Fibroblast of lung (primary cell): ENCODE results near the gene MAJIN.

ENCODE experiments used
- CTCF ChIP-seq, 2 donors: IDR thresholded peaks in 1 of 2; conservative IDR thresholded peaks in 1 of 2; 1 replicate in 1 of 2; 2 replicates in 1 of 2; pipeline ENCODE4 v1.5.1; 2011 to 2012; ENCODE audit warnings: low read length in 2 of 2, control low read depth in 1 of 2, inconsistent platforms in 1 of 2, low read depth in 1 of 2, mild to moderate bottlenecking in 1 of 2
- EZH2 ChIP-seq: IDR thresholded peaks from 2 replicates; pipeline ENCODE4 v1.5.1; 2012; ENCODE audit warnings: low read length, control low read depth, mild to moderate bottlenecking; ENCODE audit errors: missing control alignments

DNA sequence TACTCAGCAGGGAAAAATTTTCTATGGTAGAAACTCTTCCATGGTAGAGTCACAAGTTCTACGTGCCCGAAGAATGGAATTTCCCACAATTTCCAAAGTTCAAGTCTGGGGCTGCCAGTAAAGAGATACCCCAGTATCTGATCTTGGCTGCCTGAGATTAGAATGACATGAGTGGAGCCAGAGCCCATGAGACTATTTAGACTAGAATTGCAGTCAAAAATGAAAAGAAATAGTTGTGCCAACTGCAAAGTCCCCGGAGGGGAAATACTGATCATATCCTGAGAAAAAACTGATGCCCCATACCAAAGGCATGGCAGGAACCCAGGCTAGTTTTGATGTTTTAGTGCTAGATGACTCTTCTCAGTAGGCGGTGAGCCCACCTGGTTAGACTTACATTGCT lies 11.2 kb downstream of the MAJIN start:
- no peak for TF ChIP-seq CTCF (conservative IDR thresholded peaks at IDR 0.05 in 1 of 2, IDR thresholded peaks at IDR 0.05 in 1 of 2; ENCODE audit: low read depth in 1 of 2, low read length in 2 of 2)
- TF ChIP-seq EZH2, result no peak
